ENCODE measurements around the gene PRDM4. TPM values are rescaled to one million over a fixed set of nuclear protein-coding genes. Genes with fewer than 3 reads are reported as not detected.

PRDM4 gene, protein sequence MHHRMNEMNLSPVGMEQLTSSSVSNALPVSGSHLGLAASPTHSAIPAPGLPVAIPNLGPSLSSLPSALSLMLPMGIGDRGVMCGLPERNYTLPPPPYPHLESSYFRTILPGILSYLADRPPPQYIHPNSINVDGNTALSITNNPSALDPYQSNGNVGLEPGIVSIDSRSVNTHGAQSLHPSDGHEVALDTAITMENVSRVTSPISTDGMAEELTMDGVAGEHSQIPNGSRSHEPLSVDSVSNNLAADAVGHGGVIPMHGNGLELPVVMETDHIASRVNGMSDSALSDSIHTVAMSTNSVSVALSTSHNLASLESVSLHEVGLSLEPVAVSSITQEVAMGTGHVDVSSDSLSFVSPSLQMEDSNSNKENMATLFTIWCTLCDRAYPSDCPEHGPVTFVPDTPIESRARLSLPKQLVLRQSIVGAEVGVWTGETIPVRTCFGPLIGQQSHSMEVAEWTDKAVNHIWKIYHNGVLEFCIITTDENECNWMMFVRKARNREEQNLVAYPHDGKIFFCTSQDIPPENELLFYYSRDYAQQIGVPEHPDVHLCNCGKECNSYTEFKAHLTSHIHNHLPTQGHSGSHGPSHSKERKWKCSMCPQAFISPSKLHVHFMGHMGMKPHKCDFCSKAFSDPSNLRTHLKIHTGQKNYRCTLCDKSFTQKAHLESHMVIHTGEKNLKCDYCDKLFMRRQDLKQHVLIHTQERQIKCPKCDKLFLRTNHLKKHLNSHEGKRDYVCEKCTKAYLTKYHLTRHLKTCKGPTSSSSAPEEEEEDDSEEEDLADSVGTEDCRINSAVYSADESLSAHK
- total RNA-seq (2022; extraction: Qiagen RNA extraction), result 18.5 to 20.5 TPM (median 19.3 TPM) in 5 replicates

DNA sequence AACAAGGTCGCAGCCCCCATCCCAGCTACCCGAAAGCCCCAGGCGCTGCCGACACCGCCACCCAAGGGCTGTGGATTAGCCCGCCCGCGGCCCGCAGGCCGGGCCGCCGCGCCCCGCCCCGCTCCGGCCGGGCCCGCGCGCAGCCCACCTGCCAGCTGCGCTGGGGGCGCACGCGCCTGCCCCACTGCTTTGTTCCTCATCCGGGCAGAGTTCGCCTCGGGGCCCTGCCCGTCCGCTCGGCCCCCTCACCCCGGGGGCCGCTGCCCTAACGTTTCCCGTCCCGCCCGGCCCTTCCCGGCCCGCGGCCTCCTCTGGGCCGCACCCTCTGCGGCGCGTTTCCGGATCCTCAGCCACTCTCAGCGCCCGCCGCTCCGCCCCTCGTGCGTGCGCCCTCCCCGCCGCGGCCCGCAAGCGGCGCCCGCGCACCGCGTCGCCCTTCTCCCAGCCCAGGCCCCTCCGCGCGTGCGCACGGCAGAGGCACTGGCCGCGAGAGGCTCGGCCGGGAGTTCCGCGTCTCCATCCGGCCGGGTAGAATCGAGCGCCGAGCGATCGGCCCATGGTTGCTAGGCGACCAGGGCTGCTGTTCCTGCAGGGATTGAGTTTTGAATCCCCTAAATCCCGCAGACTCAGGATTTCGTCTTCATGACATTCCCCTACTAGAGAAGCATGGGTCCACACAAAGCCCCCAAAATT lies at the start of gene PRDM4:
Gene PRDM4 (minus strand): TSS at position 329 of the 693 bp plus-strand sequence. CDS start 622 bp downstream, outside the sequence.

DNA sequence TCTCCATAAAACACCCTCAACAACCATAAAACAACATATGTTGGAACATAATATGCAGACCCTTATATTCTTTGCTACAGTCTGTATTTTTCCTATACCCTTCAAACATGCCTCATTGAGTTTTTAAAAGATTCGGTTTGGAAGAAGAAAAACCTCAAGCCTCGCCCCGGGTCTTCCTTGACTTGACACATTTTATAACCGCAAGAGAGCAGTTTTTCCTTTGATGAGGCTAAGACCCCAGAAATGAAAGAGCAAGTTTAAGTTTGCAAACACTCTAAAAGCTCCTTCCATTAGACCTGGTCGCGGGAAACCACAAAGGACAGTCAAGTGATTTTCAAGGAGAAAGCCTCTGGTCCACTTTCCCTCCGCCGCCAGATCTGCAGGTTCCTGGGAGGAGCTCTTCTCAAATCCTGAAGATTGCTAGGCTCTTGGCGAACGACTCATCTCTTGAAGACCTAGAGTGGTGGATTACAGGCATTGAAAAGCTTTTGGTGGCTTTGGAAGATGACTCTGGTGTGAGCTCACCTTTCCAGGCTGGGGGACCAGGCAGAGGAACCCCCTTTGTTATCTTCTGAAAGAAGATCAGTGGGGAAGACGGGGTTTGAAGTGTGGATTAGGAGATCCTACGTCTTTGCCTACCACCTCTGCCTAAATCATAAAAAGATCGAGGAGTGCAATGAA lies 13.6 kb upstream of the PRDM4 start, which contains the start of gene ASCL4:
Gene ASCL4 (plus strand): TSS at position 356 of the 681 bp plus-strand sequence. CDS start 515 bp downstream, outside the sequence.

DNA sequence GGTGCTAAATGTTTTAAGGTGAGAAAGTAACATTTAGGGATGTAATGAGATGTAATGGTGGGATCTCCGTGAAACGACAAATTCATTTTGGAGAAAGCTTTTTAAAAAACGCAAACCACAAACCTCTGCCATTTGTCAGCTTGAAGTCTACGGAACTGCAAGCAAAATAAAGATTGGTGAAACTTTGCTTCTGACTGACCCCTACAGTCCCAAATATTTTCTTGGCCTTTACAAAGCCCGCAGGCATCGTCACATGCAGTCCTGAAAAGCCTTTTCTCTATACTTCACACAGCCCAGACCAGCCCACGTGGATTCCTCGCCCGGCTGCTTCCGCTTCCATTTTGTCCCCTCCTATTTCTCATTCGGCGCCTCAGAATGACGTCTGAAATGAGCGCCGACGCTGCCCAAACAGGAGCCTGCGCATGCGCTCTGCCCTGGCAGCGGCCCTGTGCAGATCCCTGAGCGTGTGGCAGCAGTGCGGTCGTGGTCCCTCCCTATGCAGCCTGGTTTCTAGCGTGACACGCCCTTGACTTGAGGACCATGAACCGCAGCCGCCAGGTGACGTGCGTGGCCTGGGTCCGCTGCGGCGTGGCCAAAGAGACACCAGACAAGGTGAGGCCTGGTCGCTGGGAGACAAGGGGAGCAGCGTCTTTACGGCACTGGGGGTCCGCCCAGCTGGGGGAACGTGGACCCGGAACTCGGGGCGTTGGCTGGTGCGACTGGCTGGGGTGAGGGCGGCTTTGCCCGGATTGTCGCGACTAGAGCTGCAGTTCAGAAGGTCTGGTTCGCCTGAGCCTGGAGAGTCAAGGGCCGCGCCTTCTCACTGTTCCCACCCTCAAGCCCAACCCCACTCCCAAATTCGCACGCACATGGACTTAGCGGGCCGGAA lies 75.3 kb downstream of the PRDM4 start, which contains the start of gene PWP1:
Gene PWP1 (plus strand): TSS at position 440 of the 889 bp plus-strand sequence. CDS start 101 bp downstream, at position 541.

Other genes with a start within 250 kb of the PRDM4 start
- gene PWP1, start 75.3 kb downstream of the PRDM4 start, total RNA-seq (2022; extraction: Qiagen RNA extraction), result 85.5 to 111 TPM (median 89.7 TPM) in 5 replicates
- gene ASCL4, start 13.6 kb upstream of the PRDM4 start, total RNA-seq (2022; extraction: Qiagen RNA extraction), result not detected in 5 replicates